Heart right ventricle (tissue), 16 donors: Measurements from ENCODE around the gene KIAA0513. TPM values are rescaled to one million over a fixed set of nuclear protein-coding genes. Genes with fewer than 3 reads are reported as not detected.

ENCODE experiments used
- ATAC-seq, 8 donors: fragments of 200-7000 bp; cut with Tn5 transposase; one replicate each; pipeline ENCODE4 v1.9.1; 2020; ENCODE audit warnings: mild to moderate bottlenecking in 8 of 8, moderate library complexity in 8 of 8, moderate number of reproducible peaks in 1 of 8
- DNase-seq, 2 donors: peaks; one replicate each; pipeline ENCODE4 v3.0.0-alpha.2; 2020
- H3K27ac ChIP-seq, 10 donors: fragments of 200-600 bp; sonication (generic) in 2 of 10; one replicate each; pipeline versions ENCODE4 v1.5.0 to v1.8.0; 2020 to 2022; ENCODE audit warnings: mild to moderate bottlenecking in 3 of 10
- H3K27me3 ChIP-seq, 7 donors: fragments of 200-600 bp; one replicate each; pipeline ENCODE4 v1.8.0; 2021 to 2022; ENCODE audit warnings: mild to moderate bottlenecking in 2 of 7
- H3K36me3 ChIP-seq, 9 donors: fragments of 200-600 bp; sonication (generic) in 1 of 9; one replicate each; pipeline versions ENCODE4 v1.5.0 to v1.8.0; 2020 to 2022; ENCODE audit warnings: mild to moderate bottlenecking in 2 of 9
- H3K4me1 ChIP-seq, 9 donors: fragments of 200-600 bp; sonication (generic) in 1 of 9; one replicate each; pipeline versions ENCODE4 v1.5.0 to v1.8.0; 2020 to 2022; ENCODE audit warnings: mild to moderate bottlenecking in 4 of 9
- H3K4me3 ChIP-seq, 10 donors: fragments of 200-600 bp; sonication (generic) in 2 of 10; one replicate each; pipeline versions ENCODE4 v1.5.0 to v1.8.0; 2020 to 2022; ENCODE audit warnings: mild to moderate bottlenecking in 7 of 10, moderate library complexity in 2 of 10
- H3K9me3 ChIP-seq, 11 donors: fragments of 200-600 bp in 10 of 11; sonication (generic) in 2 of 11; one replicate each; pipeline versions ENCODE4 v1.5.0 to v1.8.0; 2013 to 2022; ENCODE audit warnings: mild to moderate bottlenecking in 2 of 11, control low read depth in 1 of 11, moderate library complexity in 1 of 11
- CTCF ChIP-seq, 9 donors: fragments of 200-600 bp; sonication (generic) in 2 of 9; IDR thresholded peaks; one replicate each; pipeline versions ENCODE4 v1.5.0 to v1.8.0; 2021 to 2022; ENCODE audit warnings: antibody characterized with exemption in 9 of 9, mild to moderate bottlenecking in 5 of 9, moderate library complexity in 1 of 9
- WGBS, 2 donors: extraction: QIAGEN DNeasy Blood & Tissue Kit; methylation state at CpG; one replicate each; pipeline ENCODE4 v1.1.7; 2013; ENCODE audit warnings: inconsistent platforms in 1 of 2; 5-methylcytosine and 5-hydroxymethylcytosine counted together
- intact Hi-C, 10 donors: fragments of 100-400 bp; cut with DNase I; formaldehyde crosslinking; loops; one replicate each; pipeline versions ENCODE4 v1.11.1 to v1.14.2; 2022
- polyA plus RNA-seq, 2 donors: library from polyadenylated mRNA; stranded (reverse); fragments of 200-250 nt; gene quantifications; one replicate each; pipeline ENCODE4 v1.2.3, GENCODE V29; 2013
- total RNA-seq, 10 donors: library from RNA; stranded (reverse); fragmentation: NEBNext Ultra II Directional in 3 of 10; extraction: Animal tissue kit (Norgen Biotek cat#: 25700) in 3 of 10; gene quantifications; one replicate each; pipeline versions ENCODE4 v1.2.1 to v1.2.4, GENCODE V29; 2021 to 2023
- donor health status: Arrhythmogenic right ventricular cardiomyopathy.
- donor health status: ischemic (EF 13 %, LVEDD 7.1; RV severe dilation, severe dysfunction).
- donor health status: healthy with polysubstance abuse.
- donor health status: DM: no; HTN: yes; CAD: no.
- donor health status: DM: no; HTN: no; CAD: no.
- donor health status: ischemic (EF 25% LVEDD 6.9; RV normal size, moderate dysfunction).
- donor health status: ischemic (EF 25% LVEDD 5.7; RV mildly dilated, moderate dysfunction).
- donor health status: healthy.
- donor health status: DM: yes; HTN: yes; CAD: no.
- donor health status: Ischemic cardiomyopathy.
- donor health status: ischemic (EF 35%, LVEDD 5.7; RV mildly dilated, moderate dysfunction).
- donor health status: nonischemic (EF 11% LVEDD 7.7; RV severe dilation, severe dysfunction).
- donor health status: DM: yes; HTN: yes; CAD: no.
- donor health status: PGD.
- donor health status: ischemic (EF 29% LVEDD 5.4; RV normal size, mild dysfunction).
- donor health status: nonischemic (EF 23%, LVEDD 6.1; RV moderate dilation, normal function).

The KIAA0513 gene
- total and polyA plus RNA-seq, 12 donors = 2.4 to 10.9 (median 8.3) TPM

DNA sequence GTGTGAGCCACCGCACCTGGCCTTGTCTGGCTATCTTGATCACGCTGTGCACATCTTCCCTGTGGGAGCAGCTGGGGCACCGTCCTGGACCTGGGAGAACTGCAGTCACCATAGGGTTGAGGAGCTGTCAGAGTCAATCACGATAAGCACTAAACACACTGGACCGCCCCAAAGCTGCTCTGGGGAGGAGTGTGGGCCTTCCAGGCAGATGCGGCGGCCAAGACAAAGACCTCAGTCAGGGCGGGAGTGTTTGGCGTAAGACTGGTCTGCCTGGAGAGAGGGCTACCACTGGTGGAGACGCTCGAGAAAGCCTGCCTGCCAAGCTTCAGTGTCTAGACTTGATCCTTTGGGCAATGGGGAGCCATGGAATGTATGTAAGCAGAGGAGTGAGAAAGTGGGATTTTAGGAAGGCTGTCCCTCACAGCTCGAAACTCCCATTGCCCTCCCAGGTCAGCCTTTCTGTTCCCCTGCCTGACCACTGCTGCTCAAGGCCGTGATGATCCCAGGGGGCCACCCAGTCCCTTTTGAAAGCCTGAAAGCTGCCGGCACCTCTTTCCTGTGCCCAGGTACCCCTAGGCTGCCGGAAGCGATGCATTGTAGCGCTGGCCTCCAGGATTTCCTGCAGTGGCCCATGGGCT is 114.0 kb downstream of the KIAA0513 start:
- DNase-seq = no peak
- H3K4me1 ChIP-seq = peaks cover 30 to 76% (median 52%) of the 10 kb centered on the region in 9 donors
- ATAC-seq = no peak
- TF ChIP-seq CTCF (IDR thresholded peaks at IDR 0.05) = no peak
- 76 to 81% methylated on average over 17 of the region's 17 CpGs for WGBS, 2 donors
- H3K27ac ChIP-seq = peak overlapping the region in 3 of 10 donors; percentile 13 to 86 (median 42)
- H3K27me3 ChIP-seq = no peaks in the 10 kb centered on the region
- H3K36me3 ChIP-seq = no peaks in the 10 kb centered on the region
- peaks cover 0 to 6% (median 0%) of the 10 kb centered on the region in 11 donors for H3K9me3 ChIP-seq
- intact Hi-C loops = no loop called here
- no peak overlapping the region for H3K4me3 ChIP-seq

DNA sequence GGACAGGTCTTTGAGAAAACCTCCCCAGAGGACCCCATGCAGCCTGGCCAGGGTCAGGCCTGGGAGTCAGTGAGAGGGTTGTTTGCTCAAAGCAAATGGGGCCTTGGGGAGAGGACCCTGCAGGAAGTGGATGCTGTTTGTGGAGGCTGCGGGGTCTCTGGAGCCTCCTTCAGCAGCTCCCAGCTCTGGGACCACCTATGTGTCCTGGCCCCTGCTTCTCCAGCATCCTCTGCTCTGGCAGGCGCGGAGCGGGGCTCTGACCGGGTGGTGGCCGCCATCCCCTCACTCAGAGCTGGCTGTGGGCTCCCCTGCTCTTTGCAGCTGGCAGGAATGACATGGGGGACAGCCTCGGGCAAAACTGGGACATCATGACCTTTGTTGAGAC is 114.5 kb downstream of the KIAA0513 start:
- Histone ChIP-seq H3K36me3 (no peaks in the 10 kb centered on the region), H3K9me3 (peaks cover 0 to 6% (median 0%) of the 10 kb centered on the region in 11 donors), H3K4me1 (peaks cover 26 to 76% (median 52%) of the 10 kb centered on the region in 9 donors), H3K4me3 (no peak overlapping the region), H3K27me3 (no peaks in the 10 kb centered on the region), H3K27ac (peak overlapping the region in 4 of 10 donors; percentile 13 to 86 (median 34))
- ATAC-seq (no peak), DNase-seq (no peak)
- intact Hi-C loops = no loop called here
- TF ChIP-seq CTCF (IDR thresholded peaks at IDR 0.05) = no peak
- 91 to 94% methylated on average over 7 of the region's 7 CpGs for WGBS, 2 donors

- H3K27me3 ChIP-seq = no peaks in the 10 kb centered on the region
- no peak for TF ChIP-seq CTCF (IDR thresholded peaks at IDR 0.05)
- H3K9me3 ChIP-seq = peaks cover 0 to 6% (median 0%) of the 10 kb centered on the region in 11 donors
- no peaks in the 10 kb centered on the region for H3K36me3 ChIP-seq
- peaks cover 23 to 76% (median 51%) of the 10 kb centered on the region in 9 donors for H3K4me1 ChIP-seq
- no peak overlapping the region for H3K4me3 ChIP-seq
- ATAC-seq (no peak), DNase-seq (no peak)
- 72 to 78% methylated on average over 19 of the region's 19 CpGs for WGBS, 2 donors
- intact Hi-C loops = no loop called here
- peak overlapping the region in 6 of 10 donors; percentile 14 to 86 (median 56) for H3K27ac ChIP-seq
Measured at GRCh38 chr16:85142771-85143211, 115.2 kb downstream of the KIAA0513 start.

Other genes with a start within 250 kb of the KIAA0513 start
- gene CRISPLD2, start 207.8 kb upstream of the KIAA0513 start, total RNA-seq = 10 to 100 TPM in 7 of 10 donors, 1 to 10 TPM in 3; 7.9 to 48.1 (median 15.2) TPM
- 10 to 100 TPM; 13.2 to 25.0 TPM for gene CRISPLD2, start 207.8 kb upstream of the KIAA0513 start, polyA plus RNA-seq
- gene ZDHHC7, start 16.3 kb upstream of the KIAA0513 start, total RNA-seq = 10 to 100 TPM; 36.2 to 55.5 (median 43.2) TPM
- 10 to 100 TPM; 15.1 to 16.6 TPM for gene ZDHHC7, start 16.3 kb upstream of the KIAA0513 start, polyA plus RNA-seq
- gene CIBAR2, start 84.7 kb downstream of the KIAA0513 start, total RNA-seq = not detected
- not detected for gene CIBAR2, start 84.7 kb downstream of the KIAA0513 start, polyA plus RNA-seq